ENCODE data around the gene ZMYND8.

GRCh38 chr20:47263080-47263464, 93.4 kb downstream of the ZMYND8 start:
- TF ChIP-seq POLR2AphosphoS5 (IDR thresholded peaks at IDR 0.05; ENCODE audit: insufficient read depth, low read depth, low read length) (no peak), GATA2 (IDR thresholded peaks at IDR 0.05; ENCODE audit: insufficient read depth, insufficient read length, low read depth, low read length) (no peak), POLR2A (IDR thresholded peaks at IDR 0.05; ENCODE audit: low read depth, low read length) (no peak), MYC (IDR thresholded peaks at IDR 0.05; ENCODE audit: low read depth, low read length) (no peak), MAX (IDR thresholded peaks at IDR 0.05; ENCODE audit: insufficient read depth, insufficient read length) (no peak), EZH2 (IDR thresholded peaks at IDR 0.05; ENCODE audit: borderline replicate concordance, low read depth, low read length, severe bottlenecking) (no peak), JUN (IDR thresholded peaks at IDR 0.05; ENCODE audit: borderline replicate concordance, insufficient read depth, insufficient read length, low read depth) (no peak), FOS (IDR thresholded peaks at IDR 0.05; ENCODE audit: borderline replicate concordance, insufficient read depth, low read length) (no peak)
- TF ChIP-seq, protein P1, sequence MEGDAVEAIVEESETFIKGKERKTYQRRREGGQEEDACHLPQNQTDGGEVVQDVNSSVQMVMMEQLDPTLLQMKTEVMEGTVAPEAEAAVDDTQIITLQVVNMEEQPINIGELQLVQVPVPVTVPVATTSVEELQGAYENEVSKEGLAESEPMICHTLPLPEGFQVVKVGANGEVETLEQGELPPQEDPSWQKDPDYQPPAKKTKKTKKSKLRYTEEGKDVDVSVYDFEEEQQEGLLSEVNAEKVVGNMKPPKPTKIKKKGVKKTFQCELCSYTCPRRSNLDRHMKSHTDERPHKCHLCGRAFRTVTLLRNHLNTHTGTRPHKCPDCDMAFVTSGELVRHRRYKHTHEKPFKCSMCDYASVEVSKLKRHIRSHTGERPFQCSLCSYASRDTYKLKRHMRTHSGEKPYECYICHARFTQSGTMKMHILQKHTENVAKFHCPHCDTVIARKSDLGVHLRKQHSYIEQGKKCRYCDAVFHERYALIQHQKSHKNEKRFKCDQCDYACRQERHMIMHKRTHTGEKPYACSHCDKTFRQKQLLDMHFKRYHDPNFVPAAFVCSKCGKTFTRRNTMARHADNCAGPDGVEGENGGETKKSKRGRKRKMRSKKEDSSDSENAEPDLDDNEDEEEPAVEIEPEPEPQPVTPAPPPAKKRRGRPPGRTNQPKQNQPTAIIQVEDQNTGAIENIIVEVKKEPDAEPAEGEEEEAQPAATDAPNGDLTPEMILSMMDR (IDR thresholded peaks at IDR 0.05; ENCODE audit: extremely low read depth in 1 of 2, insufficient read depth in 1 of 2, low read depth in 1 of 2, low read length in 2 of 2): no peak

All from endothelial cell of umbilical vein (primary cell).